A549 (cell line): ENCODE results near the gene NADSYN1. TPM values are rescaled to one million over a fixed set of nuclear protein-coding genes. Genes with fewer than 3 reads are reported as not detected.

Experiments
- ATAC-seq, 2 experiments: fragments of 200-7000 bp in 1 of 2; fragments of >200 bp in 1 of 2; cut with Nextera tagmentation in 1 of 2; cut with Tn5 transposase in 1 of 2; 3 replicates each; pipeline versions ENCODE4 v1.8.0 to v1.9.1; 2018 to 2020; ENCODE audit warnings: mild to moderate bottlenecking in 1 of 2, moderate library complexity in 1 of 2
- CTCF ChIA-PET: fragments of 300-600 bp; sonication (Branson Sonifier 250); formaldehyde crosslinking; extraction: SDS; loops from one replicate; lab custom pipeline; 2021; ENCODE audit warnings: antibody characterized with exemption, inconsistent platforms; lab: Yijun Ruan, JAX
- POLR2A ChIA-PET: fragments of 350-600 bp; formaldehyde crosslinking; extraction: SDS; loops from one replicate; lab custom pipeline; 2021; ENCODE audit warnings: antibody characterized with exemption, inconsistent platforms; lab: Yijun Ruan, JAX
- DNase-seq, 2 experiments: peaks; one replicate each; pipeline versions ENCODE4 v3.0.0 to v3.0.0-alpha.2; 2011 to 2016; ENCODE audit warnings: low read depth in 1 of 2, low spot score in 1 of 2
- FAIRE-seq: peaks from 2 replicates; lab custom pipeline; 2011; peaks lifted over from hg19 to GRCh38; lab: Jason Lieb, UNC
- H3K27ac ChIP-seq, 2 experiments: fragments of >200 bp; sonication (Bioruptor Twin); formaldehyde crosslinking; 3 replicates each; pipeline ENCODE4 v1.5.1; 2016 to 2017
- H3K4me1 ChIP-seq: fragments of >200 bp; sonication (Bioruptor Twin); formaldehyde crosslinking; 3 replicates; pipeline ENCODE4 v1.6.1; 2016
- H3K4me2 ChIP-seq: fragments of >200 bp; sonication (Bioruptor Twin); formaldehyde crosslinking; 3 replicates; pipeline ENCODE4 v1.6.1; 2016
- H3K4me3 ChIP-seq: fragments of >200 bp; sonication (Bioruptor Twin); formaldehyde crosslinking; 3 replicates; pipeline ENCODE4 v1.5.1; 2016
- H3K9me3 ChIP-seq: fragments of >200 bp; sonication (Bioruptor Twin); formaldehyde crosslinking; 3 replicates; pipeline ENCODE4 v1.6.1; 2016
- ESRRA ChIP-seq: fragments of 150-350 bp; IDR thresholded peaks from 2 replicates; pipeline ENCODE4 v1.6.1; 2014; ENCODE audit warnings: mild to moderate bottlenecking, low read length, borderline replicate concordance
- HDAC2 ChIP-seq: fragments of 200-600 bp; sonication (generic); IDR thresholded peaks from 2 replicates; pipeline ENCODE4 v1.6.1; 2016
- HOXB13 ChIP-seq: fragments of 250-450 bp; sonication (Bioruptor Pico); IDR thresholded peaks from 2 replicates; pipeline ENCODE4 v1.5.0; 2020; ENCODE audit warnings: low read depth, mild to moderate bottlenecking, moderate library complexity
- NPAS2 ChIP-seq: fragments of 250-450 bp; sonication (Bioruptor Pico); IDR thresholded peaks from 2 replicates; pipeline ENCODE4 v1.8.0; 2022; ENCODE audit warnings: mild to moderate bottlenecking, moderate library complexity, borderline replicate concordance
- PHF8 ChIP-seq: fragments of 200-600 bp; sonication (generic); IDR thresholded peaks from 2 replicates; pipeline ENCODE4 v1.6.1; 2016; ENCODE audit warnings: low read depth, mild to moderate bottlenecking, antibody characterized with exemption, moderate library complexity, borderline replicate concordance
- RAD21 ChIP-seq, 2 experiments: fragments of >200 bp in 1 of 2; sonication (Bioruptor Twin) in 1 of 2; formaldehyde crosslinking in 1 of 2; IDR thresholded peaks in 1 of 2; conservative IDR thresholded peaks in 1 of 2; 2 replicates in 1 of 2; 3 replicates in 1 of 2; pipeline ENCODE4 v1.6.1; 2012 to 2018; ENCODE audit warnings: inconsistent platforms in 1 of 2
- RCOR1 ChIP-seq: fragments of 150-350 bp; IDR thresholded peaks from 2 replicates; pipeline ENCODE4 v1.6.1; 2014; ENCODE audit warnings: antibody characterized with exemption, low read length, low read depth
- SREBF2 ChIP-seq: fragments of 450-650 bp; IDR thresholded peaks from 2 replicates; pipeline ENCODE4 v1.6.1; 2014; ENCODE audit warnings: mild to moderate bottlenecking, moderate library complexity
- ZSCAN20 ChIP-seq: fragments of 250-450 bp; sonication (Bioruptor Pico); IDR thresholded peaks from 2 replicates; pipeline ENCODE4 v1.8.0; 2022; ENCODE audit warnings: mild to moderate bottlenecking, moderate library complexity
- WGBS: methylation state at CpG from one replicate; pipeline ENCODE4 v1.1.6; 2017; ENCODE audit errors: missing lambda C conversion rate; 5-methylcytosine and 5-hydroxymethylcytosine counted together
- polyA plus RNA-seq, 4 experiments: library from polyadenylated mRNA; depleted of rRNA in 3 of 4; stranded (reverse); fragments of >200 nt; fragmentation: RNase III in 1 of 4; extraction: RNeasy Plus Mini Kit Qiagen cat#74134 plus additional on column Dnase treatment in 1 of 4; gene quantifications; 2 replicates in 3 of 4; 3 replicates in 1 of 4; pipeline ENCODE4 v1.2.3, GENCODE V29; 2011 to 2017
- TF ChIP-seq, protein P1 (sequence below): IDR thresholded peaks from 2 replicates; pipeline ENCODE4 v1.6.1; 2012
- TF ChIP-seq, protein P2 (sequence below): fragments of >200 bp; sonication (Bioruptor Twin); formaldehyde crosslinking; IDR thresholded peaks from 3 replicates; pipeline ENCODE4 v1.5.1; 2016
- TF ChIP-seq, protein P3 (sequence below): fragments of >200 bp; sonication (Bioruptor Twin); formaldehyde crosslinking; IDR thresholded peaks from 3 replicates; pipeline ENCODE4 v1.6.1; 2016
- TF ChIP-seq, protein P4 (sequence below): IDR thresholded peaks from 2 replicates; pipeline ENCODE4 v1.6.1; 2012

NADSYN1 gene
- polyA plus RNA-seq, 2 of the 4 experiments (the other 2 are of a cell fraction), result 34.6 to 63.3 TPM

DNA sequence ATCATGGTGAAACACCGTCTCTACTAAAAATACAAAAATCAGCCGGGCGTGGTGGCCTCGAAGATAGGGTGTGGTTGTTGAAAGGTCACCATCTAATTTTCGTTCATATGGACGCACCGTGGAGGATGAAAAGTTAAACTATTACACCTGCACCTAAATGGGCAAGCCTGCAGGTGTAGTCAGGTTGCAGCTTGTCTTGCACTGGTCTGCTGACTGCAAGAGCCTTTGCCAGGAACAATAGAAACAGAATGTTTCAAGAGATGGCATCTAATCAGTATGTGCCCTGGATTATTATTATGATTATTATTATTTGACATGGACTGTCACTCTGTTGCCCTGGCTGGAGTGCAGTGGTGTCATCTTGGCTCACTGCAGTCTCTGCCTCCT lies 908 bp downstream of the NADSYN1 start (continued):
- TF ChIP-seq, protein P1, sequence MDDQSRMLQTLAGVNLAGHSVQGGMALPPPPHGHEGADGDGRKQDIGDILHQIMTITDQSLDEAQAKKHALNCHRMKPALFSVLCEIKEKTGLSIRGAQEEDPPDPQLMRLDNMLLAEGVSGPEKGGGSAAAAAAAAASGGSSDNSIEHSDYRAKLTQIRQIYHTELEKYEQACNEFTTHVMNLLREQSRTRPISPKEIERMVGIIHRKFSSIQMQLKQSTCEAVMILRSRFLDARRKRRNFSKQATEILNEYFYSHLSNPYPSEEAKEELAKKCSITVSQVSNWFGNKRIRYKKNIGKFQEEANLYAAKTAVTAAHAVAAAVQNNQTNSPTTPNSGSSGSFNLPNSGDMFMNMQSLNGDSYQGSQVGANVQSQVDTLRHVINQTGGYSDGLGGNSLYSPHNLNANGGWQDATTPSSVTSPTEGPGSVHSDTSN, result no peak
- TF ChIP-seq ESRRA (no peak), HDAC2 (no peak)

DNA sequence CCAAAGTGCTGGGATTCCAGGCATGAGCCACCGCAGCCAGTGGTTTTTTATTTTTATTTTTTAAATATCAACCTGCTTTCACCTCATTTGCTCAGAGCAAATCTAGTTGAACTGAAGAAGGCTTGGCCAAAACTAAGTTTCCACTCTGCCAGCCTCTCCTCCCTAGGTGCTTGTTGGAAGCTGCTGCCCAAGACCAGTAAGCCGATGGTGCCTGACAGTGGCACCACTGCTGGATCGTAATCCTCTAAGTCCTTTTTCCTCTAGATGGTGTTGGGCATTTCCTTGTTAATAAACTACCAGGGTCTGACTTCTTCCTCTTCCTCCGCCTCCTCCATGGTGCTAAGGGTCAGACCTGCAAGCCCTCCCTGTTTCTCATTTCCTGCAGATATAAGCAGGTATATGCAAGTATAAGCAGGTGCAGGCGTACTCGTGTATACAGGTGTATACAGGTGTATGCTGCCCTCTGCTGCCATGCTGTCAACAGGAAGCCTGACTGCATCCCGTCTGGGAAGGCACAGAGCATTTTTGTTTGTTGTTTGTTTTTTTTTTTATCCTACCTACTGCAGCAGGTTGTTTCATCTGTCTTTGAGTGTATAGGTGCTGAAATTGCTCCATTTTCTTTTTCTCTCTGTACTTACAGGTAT lies 1.6 kb downstream of the NADSYN1 start:
- no peak for TF ChIP-seq HOXB13 (CRISPR knock-in tag)
- TF ChIP-seq RAD21 (conservative IDR thresholded peaks at IDR 0.05 in 1 of 2, IDR thresholded peaks at IDR 0.05 in 1 of 2), result peak; percentile 18 to 28; a peak in 2 of 5 replicates
- TF ChIP-seq, protein P2, sequence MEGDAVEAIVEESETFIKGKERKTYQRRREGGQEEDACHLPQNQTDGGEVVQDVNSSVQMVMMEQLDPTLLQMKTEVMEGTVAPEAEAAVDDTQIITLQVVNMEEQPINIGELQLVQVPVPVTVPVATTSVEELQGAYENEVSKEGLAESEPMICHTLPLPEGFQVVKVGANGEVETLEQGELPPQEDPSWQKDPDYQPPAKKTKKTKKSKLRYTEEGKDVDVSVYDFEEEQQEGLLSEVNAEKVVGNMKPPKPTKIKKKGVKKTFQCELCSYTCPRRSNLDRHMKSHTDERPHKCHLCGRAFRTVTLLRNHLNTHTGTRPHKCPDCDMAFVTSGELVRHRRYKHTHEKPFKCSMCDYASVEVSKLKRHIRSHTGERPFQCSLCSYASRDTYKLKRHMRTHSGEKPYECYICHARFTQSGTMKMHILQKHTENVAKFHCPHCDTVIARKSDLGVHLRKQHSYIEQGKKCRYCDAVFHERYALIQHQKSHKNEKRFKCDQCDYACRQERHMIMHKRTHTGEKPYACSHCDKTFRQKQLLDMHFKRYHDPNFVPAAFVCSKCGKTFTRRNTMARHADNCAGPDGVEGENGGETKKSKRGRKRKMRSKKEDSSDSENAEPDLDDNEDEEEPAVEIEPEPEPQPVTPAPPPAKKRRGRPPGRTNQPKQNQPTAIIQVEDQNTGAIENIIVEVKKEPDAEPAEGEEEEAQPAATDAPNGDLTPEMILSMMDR, result peak; percentile 26; the same call in 1 of the 3 replicates
- Histone ChIP-seq H3K27ac (no peak overlapping the region), H3K9me3 (no peaks in the 10 kb centered on the region), H3K4me2 (peak overlapping the region; percentile 93), H3K4me3 (no peak overlapping the region), H3K4me1 (peaks cover 16% of the 10 kb centered on the region; the same call in 2 of the 3 replicates)
- DNase-seq (no peak), ATAC-seq (no peak), FAIRE-seq (no peak)
- ChIA-PET CTCF (interaction anchor here (0.5 to 0.6 kb wide), 2 partner anchors 76 to 202 kb away, joined by 3 read pairs; partner anchors contain the start of gene SHANK2), POLR2A (no interaction called here)
- 74% methylated on average over 7 of the region's 7 CpGs for WGBS

DNA sequence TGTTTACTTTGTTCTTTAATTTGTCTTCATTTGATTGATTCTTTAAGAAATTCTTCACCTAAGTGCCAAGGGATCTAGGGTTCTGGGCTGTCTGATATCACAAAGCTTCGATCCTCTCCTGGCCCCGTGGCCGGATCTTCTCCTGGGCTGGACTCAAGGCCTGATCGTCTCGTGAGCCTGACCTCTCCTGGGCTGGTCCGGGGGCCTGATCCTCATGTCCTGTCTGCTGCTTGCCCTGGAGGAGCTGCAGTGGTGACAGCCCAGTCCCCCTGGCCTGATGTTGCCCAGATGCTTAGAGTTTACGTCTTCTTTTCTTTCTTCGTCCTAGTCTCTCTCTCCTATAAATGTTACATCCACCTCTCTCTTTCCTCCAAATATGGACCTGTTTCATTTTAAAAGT lies 3.3 kb downstream of the NADSYN1 start:
- Histone ChIP-seq H3K4me1 (peaks cover 6% of the 10 kb centered on the region; the same call in 1 of the 3 replicates), H3K27ac (no peak overlapping the region), H3K4me3 (no peak overlapping the region), H3K4me2 (no peak overlapping the region), H3K9me3 (no peaks in the 10 kb centered on the region)
- DNase-seq (no peak), FAIRE-seq (no peak), ATAC-seq (no peak)
- TF ChIP-seq RAD21 (conservative IDR thresholded peaks at IDR 0.05 in 1 of 2, IDR thresholded peaks at IDR 0.05 in 1 of 2), result no peak
- TF ChIP-seq NPAS2, result no peak
- no peak for TF ChIP-seq HOXB13 (CRISPR knock-in tag)
- no peak for TF ChIP-seq SREBF2
- no peak for TF ChIP-seq PHF8
- no peak for TF ChIP-seq RCOR1
- TF ChIP-seq, protein P3, sequence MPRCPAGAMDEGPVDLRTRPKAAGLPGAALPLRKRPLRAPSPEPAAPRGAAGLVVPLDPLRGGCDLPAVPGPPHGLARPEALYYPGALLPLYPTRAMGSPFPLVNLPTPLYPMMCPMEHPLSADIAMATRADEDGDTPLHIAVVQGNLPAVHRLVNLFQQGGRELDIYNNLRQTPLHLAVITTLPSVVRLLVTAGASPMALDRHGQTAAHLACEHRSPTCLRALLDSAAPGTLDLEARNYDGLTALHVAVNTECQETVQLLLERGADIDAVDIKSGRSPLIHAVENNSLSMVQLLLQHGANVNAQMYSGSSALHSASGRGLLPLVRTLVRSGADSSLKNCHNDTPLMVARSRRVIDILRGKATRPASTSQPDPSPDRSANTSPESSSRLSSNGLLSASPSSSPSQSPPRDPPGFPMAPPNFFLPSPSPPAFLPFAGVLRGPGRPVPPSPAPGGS, result no peak
- ChIA-PET CTCF (no interaction called here), POLR2A (no interaction called here)
- WGBS, result 90% methylated on average over 8 of the region's 8 CpGs

DNA sequence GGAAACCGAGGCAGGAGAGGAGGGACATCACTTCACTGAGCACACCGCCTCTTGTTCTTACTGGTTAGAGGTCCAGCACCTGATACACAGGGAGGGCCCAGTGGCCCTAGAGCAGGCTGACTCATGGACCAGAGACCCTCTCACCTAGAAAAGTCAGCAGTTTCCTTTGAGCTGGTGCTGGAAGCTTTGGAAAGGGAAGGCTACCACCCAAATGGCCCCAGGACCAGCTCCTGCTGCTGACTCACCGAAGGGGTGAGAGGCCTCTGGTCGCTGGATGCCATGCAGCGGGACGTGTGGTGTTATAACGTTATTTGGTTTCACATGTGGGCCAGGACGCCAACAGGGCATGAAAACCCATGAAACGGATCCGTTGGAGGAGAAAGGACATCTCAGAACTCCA lies 3.8 kb downstream of the NADSYN1 start:
- CTCF ChIA-PET, result no interaction called here
- no peak overlapping the region for H3K4me3 ChIP-seq
- 88% methylated on average over 10 of the region's 10 CpGs for WGBS

More for the DNA sequence above, 3.8 kb downstream of the NADSYN1 start:
- DNase-seq (no peak), FAIRE-seq (no peak), ATAC-seq (no peak)
- POLR2A ChIA-PET, result no interaction called here
- Histone ChIP-seq H3K9me3 (no peaks in the 10 kb centered on the region), H3K27ac (no peak overlapping the region), H3K4me2 (no peak overlapping the region), H3K4me1 (peaks cover 6% of the 10 kb centered on the region; the same call in 1 of the 3 replicates)
- no peak for TF ChIP-seq ZSCAN20 (CRISPR knock-in tag)
- TF ChIP-seq, protein P4, sequence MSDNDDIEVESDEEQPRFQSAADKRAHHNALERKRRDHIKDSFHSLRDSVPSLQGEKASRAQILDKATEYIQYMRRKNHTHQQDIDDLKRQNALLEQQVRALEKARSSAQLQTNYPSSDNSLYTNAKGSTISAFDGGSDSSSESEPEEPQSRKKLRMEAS, result no peak
